GM19467 (cell line): ENCODE measurements around the gene CBLB.
A peak's percentile ranks its signal among the peaks of the same experiment; 100 is the strongest.
"Not testable (repeated sequence)": the region's sequence is repeated elsewhere in the genome, so short reads cannot be mapped to it uniquely, and the experiment has no call there.

Experiments
- ATAC-seq: cut with Tn5 transposase; IDR thresholded peaks from one replicate; pipeline ENCODE4 v1.9.1; 2021; ENCODE audit warnings: mild to moderate bottlenecking, moderate library complexity; ENCODE audit not compliant: unreplicated experiment

Gene CBLB

GRCh38 chr3:105762749-105763658 is 105.8 kb downstream of the CBLB start:
- ATAC-seq: no peak

- not testable (repeated sequence) for ATAC-seq
Measured at GRCh38 chr3:105762214-105762613, 106.6 kb downstream of the CBLB start.

- ATAC-seq: no peak
Measured at GRCh38 chr3:105759442-105760078, 109.3 kb downstream of the CBLB start.

GRCh38 chr3:105758451-105758850 is 110.4 kb downstream of the CBLB start:
- ATAC-seq: no peak

- no peak for ATAC-seq
Measured at GRCh38 chr3:105755121-105755886, 113.5 kb downstream of the CBLB start.

GRCh38 chr3:105752791-105753415 is 115.9 kb downstream of the CBLB start:
- ATAC-seq: no peak

- no peak for ATAC-seq
Measured at GRCh38 chr3:105747696-105748095, 121.1 kb downstream of the CBLB start.

GRCh38 chr3:105747060-105747541 is 121.7 kb downstream of the CBLB start:
- ATAC-seq: no peak

- peak; percentile 86 for ATAC-seq
Measured at GRCh38 chr3:105746231-105746996, 122.4 kb downstream of the CBLB start.

- ATAC-seq: no peak
Measured at GRCh38 chr3:105745046-105745445, 123.8 kb downstream of the CBLB start.

GRCh38 chr3:105744202-105744601 is 124.6 kb downstream of the CBLB start:
- no peak for ATAC-seq

GRCh38 chr3:105733356-105733755 is 135.5 kb downstream of the CBLB start:
- no peak for ATAC-seq

- no peak for ATAC-seq
Measured at GRCh38 chr3:105731686-105732085, 137.1 kb downstream of the CBLB start.

- no peak for ATAC-seq
Measured at GRCh38 chr3:105730801-105731354, 137.9 kb downstream of the CBLB start.

- no peak for ATAC-seq
Measured at GRCh38 chr3:105729667-105730066, 139.1 kb downstream of the CBLB start.

GRCh38 chr3:105728771-105729312 is 140.0 kb downstream of the CBLB start:
- no peak for ATAC-seq

- not testable (repeated sequence) for ATAC-seq
Measured at GRCh38 chr3:105727036-105727435, 141.8 kb downstream of the CBLB start.

GRCh38 chr3:105722943-105723556 is 145.8 kb downstream of the CBLB start:
- ATAC-seq: peak; percentile 99

GRCh38 chr3:105719791-105720190 is 149.0 kb downstream of the CBLB start:
- no peak for ATAC-seq
